ENCODE data around the gene IKZF2. TPM values are rescaled to one million over a fixed set of nuclear protein-coding genes. Genes with fewer than 3 reads are reported as not detected.

Gene IKZF2
- total and polyA plus RNA-seq, 4 donors: 1.3 to 51.4 (median 7.3) TPM

- whole genome bisulfite sequencing, 2 donors: 37 to 64% methylated on average over 1 of the region's 1 CpG
These were observed 190.2 kb downstream of the IKZF2 start for GRCh38 chr2:212961255-212961654.

GRCh38 chr2:212960336-212960735 lies 191.1 kb downstream of the IKZF2 start:
- TF ChIP-seq CTCF (IDR thresholded peaks at IDR 0.05; ENCODE audit: control extremely low read depth, extremely low read depth): no peak
- no peaks in the 10 kb centered on the region for H3K36me3 ChIP-seq (ENCODE audit: control insufficient read depth in 4 of 4, insufficient read depth in 4 of 4, low read length in 4 of 4)
- H3K9me3 ChIP-seq (ENCODE audit: control insufficient read depth in 4 of 4, insufficient read depth in 3 of 4, low read length in 3 of 4): no peaks in the 10 kb centered on the region
- ATAC-seq (ENCODE audit: insufficient read depth, low FRiP score) (no peak), DNase-seq (no peak)
- peaks cover 0 to 10% (median 0%) of the 10 kb centered on the region in 5 donors for H3K4me1 ChIP-seq (ENCODE audit: control insufficient read depth in 5 of 5, insufficient read depth in 5 of 5, low read length in 5 of 5)
- H3K9ac ChIP-seq (ENCODE audit: insufficient read depth in 1 of 2, low read length in 2 of 2): no peak overlapping the region
- no peak overlapping the region for H3K27ac ChIP-seq (ENCODE audit: low read depth in 1 of 2, low read length in 1 of 2)
- WGBS, 2 donors: 56 to 79% methylated on average over 2 of the region's 2 CpGs
- H3K27me3 ChIP-seq (ENCODE audit: control insufficient read depth in 3 of 3, insufficient read depth in 3 of 3, low read length in 2 of 3): no peaks in the 10 kb centered on the region
- no peak overlapping the region for H3K4me3 ChIP-seq

More at GRCh38 chr2:212961255-212961654, 190.2 kb downstream of the IKZF2 start:
- Histone ChIP-seq H3K27ac (ENCODE audit: low read depth in 1 of 2, low read length in 1 of 2) (no peak overlapping the region), H3K36me3 (ENCODE audit: control insufficient read depth in 4 of 4, insufficient read depth in 4 of 4, low read length in 4 of 4) (no peaks in the 10 kb centered on the region), H3K4me1 (ENCODE audit: control insufficient read depth in 5 of 5, insufficient read depth in 5 of 5, low read length in 5 of 5) (peaks cover 0 to 10% (median 0%) of the 10 kb centered on the region in 5 donors), H3K9ac (ENCODE audit: insufficient read depth in 1 of 2, low read length in 2 of 2) (no peak overlapping the region), H3K4me3 (no peak overlapping the region), H3K9me3 (ENCODE audit: control insufficient read depth in 4 of 4, insufficient read depth in 3 of 4, low read length in 3 of 4) (no peaks in the 10 kb centered on the region), H3K27me3 (ENCODE audit: control insufficient read depth in 3 of 3, insufficient read depth in 3 of 3, low read length in 2 of 3) (no peaks in the 10 kb centered on the region)
- DNase-seq (no peak), ATAC-seq (ENCODE audit: insufficient read depth, low FRiP score) (no peak)
- TF ChIP-seq CTCF (IDR thresholded peaks at IDR 0.05; ENCODE audit: control extremely low read depth, extremely low read depth): no peak

- no peaks in the 10 kb centered on the region for H3K9me3 ChIP-seq (ENCODE audit: control insufficient read depth in 4 of 4, insufficient read depth in 3 of 4, low read length in 3 of 4)
- no peak overlapping the region for H3K9ac ChIP-seq (ENCODE audit: insufficient read depth in 1 of 2, low read length in 2 of 2)
- H3K36me3 ChIP-seq (ENCODE audit: control insufficient read depth in 4 of 4, insufficient read depth in 4 of 4, low read length in 4 of 4): no peaks in the 10 kb centered on the region
- H3K4me1 ChIP-seq (ENCODE audit: control insufficient read depth in 5 of 5, insufficient read depth in 5 of 5, low read length in 5 of 5): peaks cover 0 to 10% (median 0%) of the 10 kb centered on the region in 5 donors
- no peak overlapping the region for H3K27ac ChIP-seq (ENCODE audit: low read depth in 1 of 2, low read length in 1 of 2)
- DNase-seq (no peak), ATAC-seq (ENCODE audit: insufficient read depth, low FRiP score) (no peak)
- H3K27me3 ChIP-seq (ENCODE audit: control insufficient read depth in 3 of 3, insufficient read depth in 3 of 3, low read length in 2 of 3): no peaks in the 10 kb centered on the region
- no peak for TF ChIP-seq CTCF (IDR thresholded peaks at IDR 0.05; ENCODE audit: control extremely low read depth, extremely low read depth)
- no peak overlapping the region for H3K4me3 ChIP-seq
- 42 to 68% methylated on average over 1 of the region's 1 CpG for WGBS, 2 donors
These were observed 191.8 kb downstream of the IKZF2 start for GRCh38 chr2:212959471-212960117.

Data from lung (tissue), 12 donors.